GM18951 (cell line): ENCODE data around the gene RFT1.

Source experiments
- POLR2A ChIP-seq: IDR thresholded peaks from 4 replicates; pipeline ENCODE4 v1.6.1; 2011; ENCODE audit warnings: mild to moderate bottlenecking; ENCODE audit not compliant: insufficient read length, insufficient read depth; ENCODE audit errors: extremely low read depth
- in situ Hi-C: fragments of 300-500 bp; cut with MboI; formaldehyde crosslinking; loops from one replicate; pipeline ENCODE4 v1.12.0; 2022; ENCODE audit warnings: low sequenced_read_pairs, mixed read lengths, inconsistent platforms; ENCODE audit not compliant: unreplicated experiment

RFT1 gene

DNA sequence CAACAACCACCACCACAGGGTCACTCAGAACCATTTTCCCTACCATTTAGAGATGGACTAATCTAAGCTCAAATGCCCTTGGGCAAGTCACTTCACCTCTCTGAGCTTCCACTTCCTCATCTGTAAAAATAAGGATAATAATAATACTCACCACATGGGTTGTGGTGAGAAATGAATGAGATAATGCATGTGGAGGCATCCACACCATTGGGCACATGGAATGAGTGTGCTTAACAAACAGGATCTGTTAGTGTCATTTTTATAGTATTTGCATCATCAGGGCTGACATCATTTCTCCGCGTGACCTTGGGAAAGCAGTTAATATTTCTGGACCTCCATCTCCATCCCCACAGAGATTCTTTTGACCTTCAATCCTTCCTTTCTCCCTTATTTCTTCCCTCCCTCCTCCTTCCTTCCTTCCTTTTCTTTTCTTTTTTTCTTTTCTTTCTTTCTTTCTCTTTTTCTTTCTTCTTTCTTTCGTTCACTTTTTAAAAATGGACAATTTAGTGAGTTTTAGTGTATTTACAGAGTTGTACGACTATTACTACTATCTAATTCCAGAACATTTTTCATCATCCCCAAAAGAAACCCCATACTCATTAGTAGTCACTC, 7.7 kb upstream of the RFT1 start:
- no peak for TF ChIP-seq POLR2A
- in situ Hi-C loops: loop anchor here (10.0 kb wide), 1 partner anchor 47 kb away; no protein-coding TSS in a partner anchor

DNA sequence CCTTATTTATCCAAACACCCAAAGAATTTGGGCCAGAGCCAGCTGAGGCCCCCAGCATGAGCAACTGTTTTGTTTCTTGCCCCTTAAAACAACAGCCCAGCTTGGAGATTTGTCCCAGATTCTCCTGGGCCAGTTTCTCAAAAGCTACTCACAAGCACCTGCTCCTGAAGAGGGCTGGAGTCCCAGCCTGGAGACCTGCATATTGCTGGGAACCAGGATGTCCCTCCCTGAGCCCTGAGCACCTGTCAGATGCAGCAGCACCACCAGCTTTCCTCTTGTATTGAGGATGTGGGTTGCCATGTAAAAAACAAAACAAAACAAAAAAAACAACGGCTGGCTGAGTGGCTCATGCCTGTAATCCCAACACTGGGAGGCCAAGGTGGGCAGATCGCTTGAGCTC, 7.0 kb upstream of the RFT1 start:
- in situ Hi-C loops: loop anchor here (10.0 kb wide), 1 partner anchor 48 kb away; no protein-coding TSS in a partner anchor
- no peak for TF ChIP-seq POLR2A

DNA sequence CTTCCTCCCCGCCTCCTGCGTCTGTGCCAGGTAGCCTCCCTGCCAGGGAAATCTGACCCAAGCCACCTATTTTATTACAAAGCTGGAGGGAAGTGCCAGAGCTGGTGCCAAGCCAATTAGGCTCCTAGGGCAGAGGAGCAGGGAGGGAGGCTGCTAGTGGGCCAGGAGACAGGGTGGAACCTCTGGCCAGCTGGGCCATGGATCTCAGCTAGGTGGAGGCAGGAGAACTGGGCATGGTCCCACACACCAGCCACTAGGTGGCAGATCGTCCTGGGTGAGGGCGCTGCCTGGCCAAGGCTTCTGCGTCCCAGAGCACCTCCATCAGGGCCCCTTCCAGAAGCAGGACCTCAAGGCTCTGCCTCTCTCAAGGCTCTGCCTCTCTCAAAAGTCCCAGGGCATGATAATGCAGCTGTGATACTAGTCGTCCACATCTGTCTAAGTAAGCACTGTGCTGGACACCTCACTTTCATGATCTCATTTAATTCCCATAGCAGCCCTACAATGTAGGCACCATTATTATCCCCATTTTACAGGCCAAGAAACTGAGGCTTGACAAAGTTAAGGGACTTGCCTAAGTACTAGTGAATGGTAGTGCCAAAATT, 4.5 kb upstream of the RFT1 start:
- in situ Hi-C loops: loop anchor here (10.0 kb wide), 1 partner anchor 50 kb away; no protein-coding TSS in a partner anchor
- no peak for TF ChIP-seq POLR2A

DNA sequence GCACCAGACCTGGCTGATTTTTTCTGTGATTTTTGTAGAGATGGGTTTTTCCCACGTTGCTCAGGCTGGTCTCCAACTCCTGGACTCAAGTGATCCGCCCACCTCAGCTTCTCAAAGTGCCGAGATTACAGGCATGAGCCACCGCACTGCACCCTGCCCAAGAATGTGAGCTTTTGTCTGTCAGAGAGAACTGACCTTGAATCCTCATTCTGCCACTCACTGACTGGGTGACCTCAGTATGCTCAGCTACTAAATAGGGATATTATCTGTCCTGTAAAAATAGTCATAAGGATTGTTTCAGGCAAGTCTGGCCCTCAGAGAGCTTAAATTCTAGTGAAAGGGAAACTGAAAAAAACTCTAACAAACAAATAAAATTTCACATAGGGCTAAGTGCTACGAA, 2.1 kb upstream of the RFT1 start:
- in situ Hi-C loops: loop anchor here (10.0 kb wide), 1 partner anchor 52 kb away; no protein-coding TSS in a partner anchor
- TF ChIP-seq POLR2A: no peak

DNA sequence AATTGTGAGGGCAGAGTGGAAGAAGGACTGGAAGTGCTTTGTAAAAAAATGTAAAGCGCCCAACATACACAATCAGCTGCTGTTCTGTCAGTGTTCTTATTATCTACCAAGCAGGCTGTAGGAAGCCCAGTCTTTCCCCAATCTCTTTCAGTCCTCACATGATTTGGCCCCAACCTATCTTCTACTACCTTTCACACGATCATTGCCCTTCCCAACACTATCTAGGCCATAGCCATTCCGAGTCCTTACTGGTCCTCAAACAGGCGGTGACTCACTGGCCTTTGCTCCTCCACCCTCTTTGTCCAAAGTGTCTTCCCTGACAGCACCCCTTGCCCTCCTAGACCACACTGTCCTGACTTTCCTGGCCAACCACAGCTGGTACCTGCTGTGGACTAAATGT, 861 bp upstream of the RFT1 start:
- no peak for TF ChIP-seq POLR2A
- in situ Hi-C loops: loop anchor here (10.0 kb wide), 1 partner anchor 54 kb away; no protein-coding TSS in a partner anchor

DNA sequence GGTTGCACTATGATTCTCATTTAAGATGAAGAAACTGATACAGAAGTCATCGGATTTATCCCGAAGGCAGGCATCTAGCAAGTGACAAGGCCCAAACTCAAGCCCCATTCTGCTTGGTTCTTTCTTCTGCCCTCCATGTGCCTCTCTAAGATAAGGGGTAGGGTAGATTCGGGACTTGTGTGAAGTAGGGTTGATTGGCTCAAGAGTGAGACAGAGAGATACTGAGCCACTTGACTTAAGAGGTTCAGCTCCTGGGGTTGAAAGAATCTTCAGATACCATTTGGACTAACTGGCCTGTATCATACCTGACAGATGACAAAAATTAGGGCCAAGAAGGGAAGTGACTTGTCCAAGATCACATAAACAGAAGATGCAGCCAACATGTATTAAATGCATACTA, 891 bp downstream of the RFT1 start:
- TF ChIP-seq POLR2A: no peak
- in situ Hi-C loops: no loop called here

DNA sequence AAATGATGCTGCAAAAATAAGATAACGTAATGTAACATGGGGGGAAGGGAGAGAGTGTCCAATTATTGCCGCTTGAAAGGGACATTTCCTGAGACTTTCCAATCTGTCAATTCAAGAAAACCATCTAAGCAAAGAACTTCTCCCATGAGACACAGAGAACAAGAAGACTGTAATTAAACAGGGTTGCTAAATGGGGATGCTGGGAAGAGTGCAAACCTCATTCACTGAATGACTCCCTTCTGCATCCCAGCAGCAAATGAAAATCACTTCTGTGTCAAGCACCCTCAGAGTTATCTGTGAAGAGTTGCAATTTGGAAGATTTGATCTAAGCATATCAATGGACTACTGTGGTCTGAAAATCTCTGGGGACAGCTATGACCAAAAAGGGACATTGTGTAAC, 3.6 kb downstream of the RFT1 start:
- in situ Hi-C loops: no loop called here

DNA sequence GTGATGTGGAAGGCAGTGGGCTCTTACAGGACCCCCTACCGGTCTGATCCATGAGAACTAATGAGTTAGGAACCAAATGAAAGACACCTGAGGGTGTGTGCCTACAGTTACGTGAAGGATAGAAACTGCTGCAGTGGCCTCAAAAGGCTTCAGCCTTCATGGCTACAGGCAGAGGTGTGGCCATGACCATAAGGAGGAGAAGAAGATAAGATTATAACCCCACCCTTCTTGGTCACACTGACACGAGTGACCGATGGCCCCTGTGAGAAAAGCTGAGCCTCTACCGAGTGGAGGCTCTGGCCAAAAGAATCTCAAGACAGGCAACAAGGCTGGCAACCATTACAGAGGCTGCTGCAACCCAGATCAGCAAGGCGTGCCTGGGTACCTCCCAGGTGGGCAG, 6.3 kb downstream of the RFT1 start:
- no peak for TF ChIP-seq POLR2A
- in situ Hi-C loops: no loop called here

More for the DNA sequence above, 3.6 kb downstream of the RFT1 start:
- no peak for TF ChIP-seq POLR2A

DNA sequence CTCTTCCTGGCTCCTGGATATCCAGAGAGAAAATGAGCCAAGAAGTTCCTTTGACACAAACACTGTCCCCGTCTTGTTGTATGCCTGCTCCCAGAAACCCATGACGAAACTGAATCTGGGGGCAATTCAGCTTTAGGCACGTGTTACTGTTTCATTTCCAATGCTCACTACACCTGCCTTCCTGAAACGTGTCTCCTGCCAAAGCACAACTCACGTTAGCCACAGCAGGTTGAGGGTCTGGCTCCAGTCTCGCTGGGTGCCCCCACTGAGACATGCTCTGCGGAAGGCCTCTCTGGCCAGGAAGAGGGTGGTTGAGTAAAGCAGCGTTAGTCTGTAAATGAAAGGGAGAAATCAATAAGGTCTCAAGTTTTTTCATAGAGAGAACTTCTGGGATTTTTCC, 6.7 kb downstream of the RFT1 start:
- in situ Hi-C loops: no loop called here
- no peak for TF ChIP-seq POLR2A

DNA sequence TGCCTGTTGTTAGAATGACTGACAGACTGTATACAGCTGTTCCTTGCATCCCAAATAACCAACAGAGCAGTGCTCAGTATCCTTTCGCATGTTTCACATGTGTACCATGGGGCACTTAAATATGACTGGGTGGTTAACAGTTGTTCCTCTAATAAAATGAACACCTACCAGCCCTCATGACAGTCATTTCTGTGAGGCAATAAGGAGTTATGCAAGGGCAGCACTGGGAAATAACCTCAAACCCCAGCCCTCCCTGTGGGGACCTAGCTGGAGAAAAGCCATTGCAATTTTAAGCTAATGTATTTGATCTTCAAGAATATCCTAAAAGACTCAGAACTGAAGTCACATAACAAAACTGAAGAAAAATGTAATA, 7.3 kb downstream of the RFT1 start:
- in situ Hi-C loops: no loop called here
- TF ChIP-seq POLR2A: no peak

DNA sequence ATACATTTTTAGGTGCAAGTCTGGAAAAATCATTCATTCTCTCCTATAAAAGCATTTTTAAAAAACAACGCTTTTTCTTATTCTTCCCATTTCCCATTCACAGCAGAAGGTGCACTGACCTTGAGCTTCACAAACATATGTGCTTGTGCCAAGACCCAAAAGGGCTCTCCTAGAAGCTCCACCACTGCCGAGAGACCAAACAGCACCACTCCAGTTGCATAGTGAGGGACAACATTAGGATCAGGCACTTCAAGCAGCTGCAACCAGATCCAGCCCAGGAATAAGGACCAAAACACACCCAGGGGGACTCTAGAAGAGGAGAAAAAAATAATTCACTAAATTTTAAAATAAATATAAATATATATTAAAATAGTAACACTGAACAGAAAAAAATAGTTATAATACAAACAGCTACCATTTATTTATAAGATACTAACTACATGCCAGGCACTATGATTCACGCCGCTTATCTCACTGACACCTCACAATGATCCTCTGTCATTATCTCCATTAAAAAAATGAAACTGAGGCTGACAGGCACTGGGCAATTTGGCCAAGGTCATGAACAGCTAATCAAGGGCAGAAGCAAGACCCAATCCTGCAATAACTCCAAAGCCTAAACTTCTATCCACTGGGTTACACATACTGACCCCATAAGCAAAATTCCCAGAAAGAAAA, 7.8 kb downstream of the RFT1 start:
- in situ Hi-C loops: no loop called here
- no peak for TF ChIP-seq POLR2A

DNA sequence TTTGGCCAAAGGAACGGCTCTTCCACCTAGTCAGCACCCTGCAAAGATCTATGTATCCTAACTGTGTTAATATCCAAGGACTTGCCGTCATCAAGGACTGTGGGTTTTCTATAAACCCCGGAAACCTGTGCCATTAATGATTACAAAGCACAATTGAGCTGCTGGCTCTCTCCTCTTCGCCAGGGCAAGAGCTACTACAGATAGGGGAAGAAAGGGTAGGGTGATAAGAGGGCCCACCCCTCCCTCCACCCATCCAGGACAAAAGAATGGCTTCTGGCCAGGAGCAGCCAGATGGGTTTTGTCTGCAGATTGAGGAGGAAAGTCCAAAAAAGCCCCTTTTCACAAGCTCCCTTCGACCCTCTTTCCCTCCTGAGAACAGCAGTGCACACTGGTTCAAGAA, 9.9 kb downstream of the RFT1 start:
- in situ Hi-C loops: no loop called here
- no peak for TF ChIP-seq POLR2A

DNA sequence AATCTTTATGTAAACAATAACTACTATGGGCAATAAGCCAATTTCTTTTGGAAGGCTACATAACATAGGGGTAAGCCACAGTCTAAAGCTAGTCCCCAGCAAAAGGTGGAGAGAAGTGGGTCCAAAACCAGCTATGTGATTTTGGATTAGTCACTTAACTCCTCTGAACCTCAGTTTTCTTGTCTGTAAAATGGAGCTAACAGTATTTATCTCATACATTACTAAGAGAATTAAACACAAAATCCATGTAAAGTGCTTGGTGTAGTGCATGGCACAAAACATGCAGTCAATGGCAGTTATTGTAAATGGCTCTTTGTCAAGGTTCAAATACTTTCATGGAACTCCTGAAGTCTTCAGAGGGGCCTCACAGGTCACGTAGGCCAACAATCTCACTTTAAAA, 13.3 kb downstream of the RFT1 start:
- in situ Hi-C loops: no loop called here
- TF ChIP-seq POLR2A: no peak
